ENCODE results near the gene TRIM31.

DNA sequence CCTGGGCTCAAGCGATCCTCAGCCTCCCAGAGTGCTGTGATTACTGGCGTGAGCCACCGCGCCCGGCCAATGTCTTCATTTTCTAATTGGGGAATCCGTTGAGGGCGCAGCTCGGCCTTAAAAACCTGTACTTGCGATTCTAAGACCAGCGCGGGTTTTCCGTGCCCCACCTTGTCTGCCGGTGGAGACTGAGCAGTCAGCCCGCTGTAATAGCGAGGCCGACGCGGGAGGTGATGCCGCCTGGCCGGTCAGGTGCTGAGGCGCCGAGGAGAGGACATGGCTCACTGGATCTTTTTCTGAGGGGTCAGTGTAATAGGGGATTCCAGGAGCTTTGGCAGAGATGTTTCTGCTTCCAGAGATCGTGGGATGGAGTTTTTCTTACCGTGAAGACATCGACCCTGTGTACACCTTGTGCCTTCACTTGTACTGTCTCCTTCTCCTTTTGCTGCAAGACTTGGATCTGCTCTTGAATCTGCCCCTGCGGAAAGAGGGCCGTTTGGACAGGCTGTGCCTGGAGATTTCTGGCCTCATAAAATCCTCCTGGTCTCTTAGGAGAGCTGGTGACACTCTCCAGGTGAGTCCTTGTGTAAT, 1.5 kb downstream of the TRIM31 start:
- TF ChIP-seq, protein P1, sequence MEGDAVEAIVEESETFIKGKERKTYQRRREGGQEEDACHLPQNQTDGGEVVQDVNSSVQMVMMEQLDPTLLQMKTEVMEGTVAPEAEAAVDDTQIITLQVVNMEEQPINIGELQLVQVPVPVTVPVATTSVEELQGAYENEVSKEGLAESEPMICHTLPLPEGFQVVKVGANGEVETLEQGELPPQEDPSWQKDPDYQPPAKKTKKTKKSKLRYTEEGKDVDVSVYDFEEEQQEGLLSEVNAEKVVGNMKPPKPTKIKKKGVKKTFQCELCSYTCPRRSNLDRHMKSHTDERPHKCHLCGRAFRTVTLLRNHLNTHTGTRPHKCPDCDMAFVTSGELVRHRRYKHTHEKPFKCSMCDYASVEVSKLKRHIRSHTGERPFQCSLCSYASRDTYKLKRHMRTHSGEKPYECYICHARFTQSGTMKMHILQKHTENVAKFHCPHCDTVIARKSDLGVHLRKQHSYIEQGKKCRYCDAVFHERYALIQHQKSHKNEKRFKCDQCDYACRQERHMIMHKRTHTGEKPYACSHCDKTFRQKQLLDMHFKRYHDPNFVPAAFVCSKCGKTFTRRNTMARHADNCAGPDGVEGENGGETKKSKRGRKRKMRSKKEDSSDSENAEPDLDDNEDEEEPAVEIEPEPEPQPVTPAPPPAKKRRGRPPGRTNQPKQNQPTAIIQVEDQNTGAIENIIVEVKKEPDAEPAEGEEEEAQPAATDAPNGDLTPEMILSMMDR (IDR thresholded peaks at IDR 0.05; ENCODE audit: insufficient read depth, low read depth, low read length): no peak
- peak; percentile 14 for TF ChIP-seq EZH2 (IDR thresholded peaks at IDR 0.05; ENCODE audit: insufficient read depth, low read length)

Measured in astrocyte (in vitro differentiated cells and primary cell).